HG03469 (cell line): Measurements from ENCODE around the gene COX6B2.

Source experiments
- ATAC-seq: cut with Tn5 transposase; IDR thresholded peaks from one replicate; pipeline ENCODE4 v1.9.1; 2021; ENCODE audit warnings: mild to moderate bottlenecking, moderate library complexity, moderate number of reproducible peaks; ENCODE audit not compliant: unreplicated experiment

Gene COX6B2

GRCh38 chr19:55383279-55384130, 29.0 kb upstream of the COX6B2 start:
- no peak for ATAC-seq

DNA sequence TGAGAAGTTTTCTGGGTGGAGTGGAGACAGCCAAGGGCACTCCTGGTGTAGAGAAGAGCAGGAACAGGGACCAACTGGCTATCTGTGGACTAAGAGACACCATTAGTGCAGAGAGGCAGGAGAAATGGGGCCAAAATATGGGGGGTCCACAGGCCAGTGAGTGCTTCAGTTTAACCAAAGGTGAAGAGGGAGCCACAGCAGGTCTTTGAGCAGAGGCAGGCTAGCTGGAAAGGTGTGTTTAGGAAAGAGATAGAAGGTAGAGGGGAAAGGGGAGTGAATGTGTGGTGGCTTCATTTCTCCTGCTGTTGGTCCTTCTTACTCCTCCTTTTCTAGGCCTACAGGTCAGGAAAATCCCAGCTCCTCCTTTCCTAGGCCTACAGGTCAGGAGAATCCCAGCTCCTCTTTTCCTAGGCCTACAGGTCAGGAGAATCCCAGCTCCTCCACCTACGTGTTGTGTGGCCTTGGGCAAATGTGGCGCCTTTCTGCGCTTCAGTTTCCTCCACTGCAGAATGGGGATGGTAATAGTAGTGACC, 28.1 kb upstream of the COX6B2 start:
- ATAC-seq: no peak

- ATAC-seq: no peak
Measured at GRCh38 chr19:55382013-55382412, 27.5 kb upstream of the COX6B2 start.

DNA sequence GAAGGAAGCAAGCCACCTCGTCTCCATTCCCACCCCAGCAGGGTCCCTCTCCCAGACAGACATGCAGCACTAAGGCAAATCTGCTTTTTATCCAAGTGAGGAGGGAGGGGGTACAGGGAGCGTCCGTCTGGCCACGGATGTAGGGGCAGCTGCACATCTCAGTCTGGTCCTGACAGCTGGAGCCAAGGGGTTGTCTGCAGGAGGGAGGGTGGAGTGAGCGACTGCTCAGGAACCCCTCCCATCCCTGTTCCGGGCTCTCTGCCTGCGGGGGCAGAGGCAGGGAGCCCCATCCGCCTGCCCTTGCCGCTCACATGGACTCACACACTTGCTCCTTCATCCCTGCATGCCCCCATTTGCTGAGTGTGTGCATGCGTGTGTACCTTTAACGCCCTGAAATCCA, 24.7 kb upstream of the COX6B2 start:
- ATAC-seq: no peak

- no peak for ATAC-seq
Measured at GRCh38 chr19:55377356-55378131, 23.0 kb upstream of the COX6B2 start.

DNA sequence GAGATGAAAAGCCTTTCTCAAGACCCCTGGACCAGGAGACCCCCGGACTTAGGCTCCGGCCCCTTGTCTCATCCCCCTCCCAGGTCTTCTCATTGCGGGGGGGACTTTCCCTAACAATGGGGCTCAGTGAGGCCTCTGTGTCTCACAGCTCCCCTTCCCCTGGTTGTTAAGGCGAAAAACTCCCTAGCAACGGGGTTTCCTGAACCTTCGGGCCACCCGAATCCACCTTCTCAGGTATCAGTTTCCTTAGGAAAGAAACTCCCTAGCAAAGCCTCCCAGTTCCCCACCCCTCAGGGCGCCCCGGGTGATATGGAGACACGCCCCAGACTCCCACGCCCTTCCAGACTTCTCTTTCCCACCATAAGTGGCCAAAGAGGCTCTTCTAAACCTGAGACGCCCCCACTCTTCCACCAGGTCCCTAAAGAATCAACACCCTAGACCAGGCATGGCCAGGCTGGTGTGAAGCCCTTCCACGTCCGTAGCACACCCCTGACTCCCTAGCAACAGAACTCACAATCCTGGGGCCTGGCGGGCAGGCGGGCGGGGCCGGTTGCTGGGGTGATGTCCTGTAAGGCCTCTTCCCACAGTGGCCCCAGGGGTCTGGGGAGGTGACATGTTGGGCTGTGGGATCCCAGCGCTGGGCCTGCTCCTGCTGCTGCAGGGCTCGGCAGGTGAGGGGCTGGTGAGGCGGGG, 21.9 kb upstream of the COX6B2 start, which contains the start of gene TMEM190:
TMEM190 (plus strand) TSS at position 586 of the 693 bp plus-strand sequence; CDS start at position 614, 28 bp downstream.
- ATAC-seq: no peak

DNA sequence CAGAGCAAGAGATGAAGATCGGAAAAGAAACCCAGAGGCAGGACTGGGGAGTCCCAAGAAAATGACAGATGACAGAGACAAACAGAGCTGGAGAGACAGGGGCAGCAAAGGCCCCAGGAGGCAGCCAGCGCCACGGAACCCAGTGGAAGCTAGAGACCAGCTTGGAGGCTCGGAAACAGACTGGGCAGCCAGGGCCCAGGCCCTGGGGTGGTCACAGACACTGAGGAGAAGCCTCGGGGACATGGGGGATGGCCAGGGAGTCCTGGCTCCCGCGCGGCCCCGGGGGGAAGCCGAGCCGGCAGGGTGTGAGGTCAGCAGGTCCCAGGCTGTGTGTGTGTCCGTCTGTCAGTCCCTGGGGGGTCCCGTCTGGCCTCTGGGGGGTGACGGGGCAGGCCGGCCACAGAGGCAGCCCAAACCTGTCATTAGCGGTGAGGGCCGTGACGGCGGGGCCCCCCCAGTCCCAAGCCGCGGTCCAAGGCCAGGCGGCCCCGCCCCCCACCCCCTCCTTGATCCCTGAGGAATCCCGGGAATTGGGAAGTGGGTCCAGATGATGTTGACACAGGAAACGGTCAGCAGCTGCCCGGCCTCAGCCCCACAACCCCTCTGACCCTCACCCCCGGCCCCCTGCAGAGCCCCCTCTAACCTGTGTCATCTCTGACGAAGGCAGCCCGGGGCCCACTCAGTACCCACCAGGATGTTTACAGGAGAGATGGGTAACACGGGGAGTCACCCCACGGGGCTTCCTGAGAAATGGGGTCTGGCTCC, 19.7 kb upstream of the COX6B2 start:
- ATAC-seq: no peak

- no peak for ATAC-seq
Measured at GRCh38 chr19:55373306-55373992, 18.9 kb upstream of the COX6B2 start.

DNA sequence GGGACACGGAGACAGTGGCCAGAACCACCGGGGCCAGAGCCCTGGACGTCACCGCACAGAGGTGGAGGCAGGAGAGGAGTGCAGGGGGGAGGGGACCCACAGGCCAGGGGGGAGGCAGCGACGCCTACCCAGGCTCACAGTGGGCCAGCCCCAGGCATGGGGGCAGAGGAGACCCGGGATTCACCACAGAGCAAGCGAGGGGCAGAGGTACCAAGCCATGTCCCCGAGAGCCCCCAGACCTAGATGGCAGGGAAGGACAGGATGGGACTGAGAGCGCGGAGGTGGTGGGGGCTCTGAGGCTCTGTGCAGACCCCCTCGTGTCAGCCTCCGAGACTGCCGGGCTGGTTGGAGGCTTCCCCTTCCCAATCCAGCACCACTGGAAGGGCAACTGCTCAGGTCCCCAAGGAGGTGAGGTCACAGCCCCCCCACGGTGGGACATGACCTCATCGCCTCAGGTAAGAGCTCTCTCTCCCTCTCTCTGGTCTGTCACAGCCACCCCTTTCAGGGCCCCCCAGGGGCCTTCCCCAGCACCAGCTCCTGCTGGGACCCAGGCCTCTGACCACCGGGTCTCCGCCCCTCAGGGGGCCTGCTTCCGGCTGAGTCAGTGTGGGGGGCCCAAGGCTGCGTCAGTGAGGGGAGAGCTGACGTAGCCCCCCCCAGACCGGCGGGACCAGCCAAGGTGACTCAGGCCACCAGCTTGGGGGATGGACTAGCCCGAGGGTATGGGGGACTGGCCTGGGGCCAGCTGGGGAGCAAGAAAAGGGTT, 18.0 kb upstream of the COX6B2 start:
- no peak for ATAC-seq

DNA sequence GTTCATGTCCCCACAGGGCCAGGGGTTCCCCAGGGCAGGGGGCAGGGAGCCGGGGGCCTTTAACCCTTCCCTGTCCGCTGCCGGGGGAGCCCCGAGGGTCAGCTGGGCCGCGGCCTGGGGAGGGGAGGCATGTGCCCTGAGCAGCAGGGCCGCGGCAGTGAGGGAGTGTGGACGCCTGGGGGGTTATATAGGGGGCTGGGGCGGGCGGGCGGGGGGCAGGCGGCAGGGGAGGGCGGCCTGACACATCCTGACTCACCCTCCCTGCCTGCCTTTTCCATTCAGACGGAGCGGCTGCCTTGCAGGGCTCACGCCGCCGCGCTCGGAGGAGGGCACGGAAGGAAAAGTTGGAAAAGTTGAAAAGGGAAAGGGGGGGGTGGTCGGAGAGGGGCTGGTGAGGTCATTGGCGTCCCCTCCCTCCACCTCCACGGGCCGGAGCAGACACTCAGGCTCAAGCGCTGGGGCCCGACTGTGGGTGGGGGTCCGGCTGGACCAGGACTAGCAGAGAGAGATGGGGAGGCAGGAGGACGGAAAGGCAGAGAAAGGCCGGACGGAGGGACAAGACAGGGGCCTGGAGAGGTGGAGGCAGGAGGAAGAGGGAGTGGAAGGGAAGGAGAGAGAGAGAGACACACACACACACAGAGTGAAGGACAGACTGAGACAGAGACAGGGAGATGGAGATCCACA, 15.9 kb upstream of the COX6B2 start, which contains the start of gene IL11:
IL11 (minus strand) TSS at position 159 of the 684 bp plus-strand sequence; CDS start at position 6, 153 bp downstream.
- no peak for ATAC-seq

GRCh38 chr19:55369653-55370304, 15.3 kb upstream of the COX6B2 start:
- no peak for ATAC-seq

GRCh38 chr19:55368701-55369563, 14.4 kb upstream of the COX6B2 start:
- ATAC-seq: no peak

- no peak for ATAC-seq
Measured at GRCh38 chr19:55368106-55368505, 13.6 kb upstream of the COX6B2 start.

DNA sequence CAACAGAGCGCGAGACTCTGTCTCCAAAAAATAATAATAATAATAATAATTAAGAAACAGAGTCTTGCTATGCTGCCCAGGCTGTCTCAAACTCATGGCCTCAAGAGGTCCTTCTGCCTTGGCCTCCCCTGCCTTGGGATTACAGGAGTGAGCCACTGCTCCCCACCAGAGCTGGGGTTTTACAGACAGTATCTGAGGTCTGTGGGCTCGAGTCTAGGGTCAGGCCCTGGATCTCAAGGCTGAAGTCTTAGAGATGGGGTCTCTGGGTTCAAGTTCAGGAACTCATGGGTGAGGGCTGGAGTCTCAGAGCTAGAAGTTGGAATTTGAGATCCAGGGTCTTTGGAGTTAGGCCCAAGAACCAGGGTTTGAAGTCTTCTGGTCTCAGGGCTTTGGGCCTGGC, 12.3 kb upstream of the COX6B2 start:
- no peak for ATAC-seq

DNA sequence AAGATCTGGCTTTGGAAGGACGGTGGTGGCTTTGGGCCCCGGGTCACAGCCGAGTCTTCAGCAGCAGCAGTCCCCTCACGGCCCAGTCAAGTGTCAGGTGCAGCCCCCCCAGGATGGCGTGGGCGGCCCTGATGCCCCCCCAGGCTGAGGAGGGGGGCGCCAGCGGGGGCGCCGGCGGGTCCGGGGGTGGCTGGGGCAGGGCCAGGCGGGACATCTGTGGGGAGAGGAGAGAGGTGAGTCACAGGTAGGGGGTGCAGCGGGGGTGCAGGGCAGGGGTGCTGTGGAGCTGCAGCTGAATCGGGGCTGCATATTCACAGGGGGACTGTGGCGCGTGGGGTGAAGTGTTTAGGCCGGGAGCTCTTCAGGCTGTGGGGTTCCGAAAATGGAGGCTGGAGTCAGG, 11.4 kb upstream of the COX6B2 start:
- ATAC-seq: no peak

- no peak for ATAC-seq
Measured at GRCh38 chr19:55365245-55365644, 10.7 kb upstream of the COX6B2 start.
